Heart left ventricle (tissue), 13 donors: Measurements from ENCODE around the gene B3GAT3.

ENCODE experiments used
- POLR2A ChIP-seq, 2 donors: fragments of 450-650 bp; IDR thresholded peaks; one replicate each; pipeline ENCODE4 v1.6.1; 2017; ENCODE audit warnings: antibody characterized with exemption in 2 of 2, mild to moderate bottlenecking in 2 of 2, moderate library complexity in 2 of 2
- TF ChIP-seq, protein P1 (sequence below), 12 donors: fragments of 200-600 bp; sonication (generic) in 4 of 12; IDR thresholded peaks; one replicate each; pipeline versions ENCODE4 v1.5.0 to v1.8.0; 2018 to 2022; ENCODE audit warnings: antibody characterized with exemption in 12 of 12, mild to moderate bottlenecking in 5 of 12
- donor health status: ischemic (EF 13 %, LVEDD 7.1; RV severe dilation, severe dysfunction).
- donor health status: DM: no; HTN: yes; CAD: no.
- donor health status: DM: no; HTN: no; CAD: no.
- donor health status: ischemic (EF 25% LVEDD 6.9; RV normal size, moderate dysfunction).
- donor health status: ischemic (EF 25% LVEDD 5.7; RV mildly dilated, moderate dysfunction).
- donor health status: ischemic (EF 35%, LVEDD 5.7; RV mildly dilated, moderate dysfunction).
- donor health status: nonischemic (EF 11% LVEDD 7.7; RV severe dilation, severe dysfunction).
- donor health status: DM: yes; HTN: yes; CAD: no.
- donor health status: PGD.
- donor health status: ischemic (EF 29% LVEDD 5.4; RV normal size, mild dysfunction).
- donor health status: nonischemic (EF 23%, LVEDD 6.1; RV moderate dilation, normal function).

DNA sequence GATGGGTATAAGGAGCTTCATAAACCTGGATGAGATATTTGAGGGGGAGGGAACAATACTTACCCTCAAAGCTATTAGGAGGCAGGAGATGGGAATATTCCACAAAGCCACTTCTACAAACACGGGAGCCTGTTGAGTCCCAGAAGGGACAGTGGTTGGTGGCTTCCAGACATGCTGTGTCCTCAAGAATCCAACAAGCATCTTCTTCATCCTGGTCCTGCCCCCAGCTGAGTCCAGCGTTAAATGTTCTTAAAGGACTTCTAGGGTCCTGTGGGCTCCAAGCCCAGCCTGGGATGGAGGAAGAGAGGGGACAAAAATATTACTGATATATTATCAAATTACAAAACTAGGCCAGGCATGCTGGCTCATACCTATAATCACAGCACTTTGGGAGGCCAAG is 45.7 kb upstream of the B3GAT3 start:
- TF ChIP-seq, protein P1, sequence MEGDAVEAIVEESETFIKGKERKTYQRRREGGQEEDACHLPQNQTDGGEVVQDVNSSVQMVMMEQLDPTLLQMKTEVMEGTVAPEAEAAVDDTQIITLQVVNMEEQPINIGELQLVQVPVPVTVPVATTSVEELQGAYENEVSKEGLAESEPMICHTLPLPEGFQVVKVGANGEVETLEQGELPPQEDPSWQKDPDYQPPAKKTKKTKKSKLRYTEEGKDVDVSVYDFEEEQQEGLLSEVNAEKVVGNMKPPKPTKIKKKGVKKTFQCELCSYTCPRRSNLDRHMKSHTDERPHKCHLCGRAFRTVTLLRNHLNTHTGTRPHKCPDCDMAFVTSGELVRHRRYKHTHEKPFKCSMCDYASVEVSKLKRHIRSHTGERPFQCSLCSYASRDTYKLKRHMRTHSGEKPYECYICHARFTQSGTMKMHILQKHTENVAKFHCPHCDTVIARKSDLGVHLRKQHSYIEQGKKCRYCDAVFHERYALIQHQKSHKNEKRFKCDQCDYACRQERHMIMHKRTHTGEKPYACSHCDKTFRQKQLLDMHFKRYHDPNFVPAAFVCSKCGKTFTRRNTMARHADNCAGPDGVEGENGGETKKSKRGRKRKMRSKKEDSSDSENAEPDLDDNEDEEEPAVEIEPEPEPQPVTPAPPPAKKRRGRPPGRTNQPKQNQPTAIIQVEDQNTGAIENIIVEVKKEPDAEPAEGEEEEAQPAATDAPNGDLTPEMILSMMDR (IDR thresholded peaks at IDR 0.05) = no peak
- no peak for TF ChIP-seq POLR2A (IDR thresholded peaks at IDR 0.05)
